ENCODE results near the gene PHLPP1.
A peak's percentile ranks its signal among the peaks of the same experiment; 100 is the strongest.

PHLPP1 gene

GRCh38 chr18:63025251-63026090 is 310.1 kb downstream of the PHLPP1 start (continued):
- TF ChIP-seq ZBTB44 (tag by site-specific recombination; IDR thresholded peaks at IDR 0.05) = no peak
- TF ChIP-seq IKZF3 (tag by site-specific recombination; IDR thresholded peaks at IDR 0.05) = no peak
- no peak for TF ChIP-seq ZNF280C (tag by site-specific recombination; IDR thresholded peaks at IDR 0.05)
- no peak for TF ChIP-seq ZNF692 (tag by site-specific recombination; IDR thresholded peaks at IDR 0.05)
- no peak for TF ChIP-seq ZNF560 (tag by site-specific recombination; IDR thresholded peaks at IDR 0.05; ENCODE audit: borderline replicate concordance)
- no peak for TF ChIP-seq PRDM10 (tag by site-specific recombination; IDR thresholded peaks at IDR 0.05)
- no peak for TF ChIP-seq ZNF701 (tag by site-specific recombination; IDR thresholded peaks at IDR 0.05)
- TF ChIP-seq ZNF580 (tag by site-specific recombination; IDR thresholded peaks at IDR 0.05) = no peak
- no peak for TF ChIP-seq SP7 (tag by site-specific recombination; IDR thresholded peaks at IDR 0.05)
- peak; percentile 45; the same call in 1 of the 2 replicates for TF ChIP-seq ZNF394 (tag by site-specific recombination; IDR thresholded peaks at IDR 0.05; ENCODE audit: borderline replicate concordance)
- no peak for TF ChIP-seq ZNF629 (tag by site-specific recombination; IDR thresholded peaks at IDR 0.05)
- no peak for TF ChIP-seq FEZF1 (tag by site-specific recombination; IDR thresholded peaks at IDR 0.05)
- 0 out of 2 replicates have a peak, but pooled peaks have one; percentile 25 for TF ChIP-seq ZIC2 (tag by site-specific recombination; IDR thresholded peaks at IDR 0.05)

GRCh38 chr18:63028380-63028779 is 313.0 kb downstream of the PHLPP1 start:
- ChIA-PET CTCF (interaction anchor here (1.0 to 4.3 kb wide), 4 partner anchors 10 to 312 kb away, joined by 3 to 22 read pairs (median 4); no protein-coding TSS in a partner anchor), POLR2A (no interaction called here)
- H3K27ac ChIP-seq (ENCODE audit: extremely low read depth, low read depth, low read length) = no peak overlapping the region
- H3K9me3 ChIP-seq (ENCODE audit: control insufficient read depth, insufficient read depth, low read depth, low read length) = no peaks in the 10 kb centered on the region
- no peaks in the 10 kb centered on the region for H3K4me1 ChIP-seq (ENCODE audit: control insufficient read depth, insufficient read depth, low read length)
- H3K36me3 ChIP-seq (ENCODE audit: control insufficient read depth in 2 of 2, insufficient read depth in 1 of 2, low read length in 2 of 2) = no peaks in the 10 kb centered on the region
- no peak overlapping the region for H3K4me3 ChIP-seq (ENCODE audit: low read depth, low read length)
- TF ChIP-seq ZNF621 (tag by site-specific recombination; IDR thresholded peaks at IDR 0.05) (no peak), KLF1 (tag by site-specific recombination; IDR thresholded peaks at IDR 0.05) (no peak), ZNF561 (tag by site-specific recombination; IDR thresholded peaks at IDR 0.05; ENCODE audit: borderline replicate concordance) (no peak), PRDM4 (tag by site-specific recombination; IDR thresholded peaks at IDR 0.05) (no peak), ZNF747 (tag by site-specific recombination; IDR thresholded peaks at IDR 0.05) (no peak), ZNF280D (tag by site-specific recombination; IDR thresholded peaks at IDR 0.05) (no peak), ZBTB8A (tag by site-specific recombination; IDR thresholded peaks at IDR 0.05) (no peak)
